HG02973 (cell line): ENCODE data around the gene RBP2.

Source experiments
- ATAC-seq: cut with Tn5 transposase; IDR thresholded peaks from one replicate; pipeline ENCODE4 v1.9.1; 2021; ENCODE audit warnings: moderate library complexity; ENCODE audit not compliant: unreplicated experiment

Gene RBP2

DNA sequence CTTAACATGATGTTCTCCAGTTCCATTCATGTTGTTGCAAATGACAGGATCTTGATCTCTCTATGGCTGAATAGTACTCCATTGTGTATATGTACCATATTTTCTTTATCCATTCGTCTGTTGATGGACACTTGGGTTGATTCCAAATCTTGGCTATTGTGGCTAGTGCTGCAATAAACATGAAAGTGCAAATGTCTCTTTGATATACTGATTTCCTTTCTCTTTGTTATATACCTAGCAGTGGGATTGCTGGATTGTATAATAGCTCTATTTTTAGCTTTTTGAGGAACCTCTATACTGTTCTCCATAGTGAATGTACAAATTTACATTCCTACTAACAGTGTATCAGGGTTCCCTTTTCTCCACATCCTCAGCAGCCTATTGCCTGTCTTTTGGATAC is 5.9 kb upstream of the RBP2 start:
- no peak for ATAC-seq

DNA sequence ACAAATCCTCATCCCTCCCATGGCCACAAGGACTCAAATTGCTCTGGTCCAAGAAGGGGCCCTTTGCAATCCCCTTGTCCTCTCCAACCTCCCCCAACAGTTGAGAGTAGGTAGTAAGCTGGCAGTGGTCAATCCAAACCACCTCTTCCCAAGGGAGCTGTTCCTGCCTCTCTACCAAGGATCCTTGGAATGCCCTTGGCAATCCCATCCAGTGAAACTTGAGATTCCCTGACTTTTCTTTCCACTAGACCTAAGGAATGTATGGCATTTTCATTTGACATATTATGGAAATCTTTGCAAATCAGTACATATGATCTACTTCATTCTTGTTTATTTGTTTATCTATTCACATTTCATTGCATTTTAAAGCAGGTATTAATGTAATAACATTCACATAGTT is 4.8 kb upstream of the RBP2 start:
- no peak for ATAC-seq

DNA sequence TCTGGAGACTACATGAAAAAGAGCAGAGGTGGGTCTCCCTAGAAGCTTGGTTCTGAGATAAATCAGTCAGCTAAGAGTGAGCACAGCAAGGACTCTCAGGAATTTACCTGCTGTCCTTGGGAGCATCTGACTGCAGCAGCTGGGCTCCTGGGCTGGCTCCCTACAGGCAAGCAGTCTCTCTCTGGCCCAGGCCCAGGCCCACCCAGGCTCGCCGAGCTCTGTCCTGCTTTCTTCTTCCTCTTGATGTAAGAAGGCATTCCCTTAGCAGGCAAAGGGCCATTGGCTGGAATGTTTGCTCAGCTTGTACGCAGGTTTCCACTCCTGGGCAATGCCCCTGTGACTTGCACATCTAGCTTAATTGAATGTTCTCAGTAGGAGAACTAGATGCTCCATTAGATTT is 4.3 kb upstream of the RBP2 start:
- ATAC-seq = no peak

DNA sequence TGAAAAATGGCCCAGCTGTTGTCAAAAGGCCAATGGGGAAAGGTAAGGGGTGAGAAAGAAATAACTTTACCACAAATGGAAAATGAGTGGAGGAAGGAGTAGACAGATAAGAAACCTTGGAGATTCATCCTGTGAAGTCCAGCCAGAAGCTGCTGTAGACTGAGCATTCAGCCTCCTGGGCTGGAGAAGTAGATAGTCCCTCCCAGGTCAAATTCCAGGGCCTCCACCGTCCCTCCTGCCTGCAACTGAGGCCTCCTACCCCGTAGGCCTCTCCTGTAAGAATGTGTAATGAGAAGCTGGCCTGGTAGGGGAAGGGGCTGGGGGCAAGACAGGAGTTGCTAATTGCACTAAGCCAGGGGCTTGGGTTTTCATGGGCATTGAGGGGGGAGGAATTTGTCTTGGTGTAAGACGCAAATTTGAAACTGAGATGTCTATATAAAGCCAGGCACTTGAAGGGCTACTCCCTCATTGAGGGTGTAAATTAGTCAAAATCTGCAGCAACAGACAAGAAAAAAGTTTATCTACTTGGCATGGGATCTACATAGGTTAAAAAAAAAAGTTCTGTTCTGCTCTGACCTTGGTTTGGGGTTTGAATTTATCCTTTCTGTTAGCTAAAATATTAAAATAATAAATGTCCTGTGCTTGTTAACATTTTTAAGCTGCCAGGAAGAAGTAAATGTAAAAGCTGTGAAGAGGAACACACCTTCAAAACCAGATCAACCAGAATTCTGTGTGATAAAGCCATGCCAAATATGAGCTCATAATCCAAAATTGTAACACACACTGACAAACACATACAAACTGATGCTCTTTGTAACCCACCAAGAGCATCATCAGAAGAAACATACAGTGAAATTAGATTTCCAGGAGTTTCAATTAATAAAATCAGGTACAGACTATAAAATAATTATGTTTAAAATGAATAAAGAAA is 1.7 kb upstream of the RBP2 start:
- ATAC-seq = no peak

DNA sequence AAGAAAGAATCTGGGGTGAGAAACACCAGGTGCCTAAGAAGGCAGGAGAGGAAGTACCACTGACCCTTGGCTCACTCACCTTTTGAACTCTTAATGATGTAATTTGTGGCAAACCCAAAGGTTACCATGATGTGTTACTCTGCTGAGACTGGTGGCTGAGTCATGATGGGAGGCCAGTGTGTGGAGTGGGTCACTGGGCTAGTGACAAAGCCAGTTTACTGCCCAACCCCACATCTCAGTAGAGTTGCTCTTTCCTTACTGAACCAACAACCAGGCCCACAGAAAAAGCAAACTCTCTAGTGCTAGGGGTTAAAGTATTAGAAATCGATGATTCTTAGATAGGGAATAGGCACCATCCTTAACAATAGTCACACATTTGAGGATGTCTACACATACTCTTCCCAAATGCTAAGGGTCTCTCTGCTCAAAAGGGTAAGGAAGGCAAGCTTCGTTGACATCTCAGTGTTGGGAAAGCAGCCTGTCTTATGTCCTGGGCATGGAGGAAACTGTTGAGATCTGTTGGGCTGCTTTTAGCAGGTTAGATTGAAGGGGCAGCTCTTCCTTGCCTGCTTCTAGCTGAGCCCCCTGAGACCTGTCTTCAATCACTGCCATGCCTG is 3.1 kb downstream of the RBP2 start:
- no peak for ATAC-seq

DNA sequence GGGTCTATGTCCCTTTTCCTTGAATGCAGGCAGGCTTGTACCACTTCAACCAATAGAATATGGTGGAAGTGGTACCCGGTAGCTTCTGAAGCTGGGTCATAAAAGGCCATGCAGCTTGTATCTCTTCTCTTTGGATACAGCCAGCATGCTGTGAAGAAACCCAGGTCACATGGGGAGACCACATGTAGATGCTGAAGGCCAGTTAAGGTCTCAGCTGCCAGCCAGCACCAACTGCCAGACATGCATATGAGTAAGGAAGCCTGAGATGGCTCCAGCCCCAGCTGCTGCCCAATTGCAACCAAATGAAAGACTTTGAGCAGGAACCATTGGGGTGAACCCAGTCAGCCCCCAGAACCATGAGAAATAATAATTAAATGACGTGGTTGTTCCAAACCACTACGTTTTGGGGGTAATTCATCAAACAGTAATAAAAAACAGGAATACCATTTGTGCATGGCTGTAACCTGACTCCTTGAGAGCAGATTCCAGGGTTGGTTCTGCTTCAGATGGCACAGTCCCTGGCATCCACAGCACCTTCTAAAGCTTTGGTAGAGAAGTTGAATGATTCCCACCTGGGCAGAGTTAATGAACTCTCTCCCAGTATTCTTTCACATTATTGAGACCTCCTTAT is 3.8 kb downstream of the RBP2 start:
- no peak for ATAC-seq

DNA sequence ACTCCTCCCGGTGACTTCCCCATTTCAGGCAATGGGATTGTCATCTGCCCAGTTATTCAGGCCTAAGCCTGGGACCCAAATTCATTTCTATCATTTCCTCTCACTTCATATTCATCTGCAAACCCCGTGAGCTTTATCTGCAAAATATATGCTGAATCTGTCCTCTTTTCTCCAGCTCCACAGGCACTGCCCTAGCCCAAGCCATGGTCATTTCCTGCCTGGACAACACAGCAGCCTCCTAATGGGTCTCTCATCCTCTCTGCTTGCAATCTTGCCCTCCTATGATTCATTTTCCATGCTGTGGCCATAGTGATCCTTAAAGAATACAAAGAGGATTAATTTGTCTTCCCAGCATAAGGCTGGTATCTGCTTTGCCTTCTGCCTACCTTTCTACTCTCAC is 6.1 kb downstream of the RBP2 start:
- ATAC-seq = no peak

DNA sequence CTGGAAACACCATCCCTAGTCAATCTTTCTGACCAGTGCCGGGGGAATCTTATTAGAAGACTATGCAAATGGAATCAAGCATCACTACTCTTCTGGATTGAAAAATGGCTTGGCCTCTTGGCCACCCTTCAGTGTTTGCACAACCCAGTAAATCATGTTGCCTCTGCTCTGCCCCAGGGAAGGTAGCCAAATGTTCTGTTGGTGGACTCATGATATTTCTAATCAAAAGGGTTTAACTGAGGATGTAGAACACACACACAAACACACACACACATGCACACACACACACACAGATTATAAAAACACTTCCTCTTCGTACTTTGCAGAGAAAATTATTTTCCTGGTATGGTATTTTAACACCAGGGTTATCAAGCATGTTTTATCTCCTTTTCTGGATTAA is 7.9 kb downstream of the RBP2 start:
- no peak for ATAC-seq

DNA sequence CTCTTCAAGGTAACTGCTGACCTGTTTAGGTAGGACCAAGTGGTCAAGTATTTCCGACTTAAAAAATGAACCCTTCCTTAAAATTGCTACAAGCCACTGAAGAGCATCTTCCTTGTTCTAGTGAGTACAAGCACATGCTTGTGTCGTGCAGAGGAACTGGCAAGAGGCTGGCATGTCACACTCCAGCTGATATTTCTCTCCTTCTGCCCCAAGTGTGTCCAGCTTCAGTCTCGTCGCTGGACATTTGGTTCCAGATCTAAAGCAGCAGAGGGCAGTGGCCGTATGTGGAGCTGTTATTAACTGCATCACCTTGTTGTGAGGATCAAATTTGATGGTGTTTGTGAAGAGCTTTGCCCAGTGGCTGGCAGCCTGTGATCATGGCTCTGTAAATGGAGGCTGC is 10.0 kb downstream of the RBP2 start:
- no peak for ATAC-seq

DNA sequence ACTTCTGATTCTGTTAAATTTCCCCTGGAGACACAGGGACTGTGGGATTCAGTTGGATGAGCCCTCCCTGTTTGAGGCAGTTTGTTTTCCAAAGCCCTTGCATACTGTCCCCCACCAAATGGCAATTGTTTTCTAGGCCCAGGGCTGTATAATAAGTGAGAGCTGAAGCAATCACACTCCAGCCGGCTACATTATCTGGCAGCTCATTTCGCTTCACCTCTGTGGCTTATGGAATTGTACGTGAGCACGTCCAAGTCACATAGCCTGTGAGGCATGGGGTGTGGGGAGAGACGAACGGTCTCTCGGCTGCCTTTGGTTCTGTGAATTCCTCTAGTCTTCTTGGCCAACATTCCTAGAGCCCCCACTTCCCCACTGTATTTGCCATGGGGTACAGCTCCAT is 10.7 kb downstream of the RBP2 start:
- ATAC-seq = no peak

DNA sequence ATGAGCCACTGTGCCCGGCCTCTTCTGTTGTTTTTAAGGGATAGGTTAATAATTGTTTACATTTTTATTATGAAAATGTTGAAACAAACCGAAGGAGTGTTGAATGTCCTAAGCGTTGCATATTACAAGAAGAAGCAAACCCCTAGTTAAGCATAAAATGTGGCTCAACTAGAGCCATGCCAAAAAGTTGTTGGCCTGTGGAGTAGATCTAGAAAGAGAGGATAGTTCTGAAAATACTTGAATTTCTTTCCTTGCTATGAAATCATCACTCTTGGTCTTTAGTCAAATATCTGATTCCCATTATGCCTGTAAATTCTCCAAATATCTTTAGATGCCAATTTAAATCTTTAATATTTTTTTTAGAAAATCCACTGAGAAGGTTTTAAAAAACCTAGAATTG is 12.8 kb downstream of the RBP2 start:
- ATAC-seq = no peak

DNA sequence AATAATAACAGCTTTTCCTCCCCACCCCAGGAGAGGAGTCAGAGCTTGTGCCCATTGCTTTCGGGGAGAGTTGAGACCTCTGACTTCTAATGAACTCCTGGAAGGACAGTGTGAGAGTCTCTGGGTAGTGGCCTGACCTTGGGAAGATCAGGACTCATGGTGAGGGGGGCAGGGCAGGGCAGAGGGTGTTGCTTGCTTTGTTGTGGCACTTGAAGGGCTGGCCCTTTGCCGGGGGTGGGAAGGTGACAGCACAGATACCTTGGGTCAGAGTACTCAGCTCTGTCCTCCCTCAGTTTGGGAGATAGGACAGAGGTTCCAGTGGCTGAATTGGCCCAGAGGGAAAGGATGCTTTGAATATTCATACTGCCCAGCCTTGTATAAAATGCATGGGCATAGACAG is 15.8 kb downstream of the RBP2 start:
- no peak for ATAC-seq

DNA sequence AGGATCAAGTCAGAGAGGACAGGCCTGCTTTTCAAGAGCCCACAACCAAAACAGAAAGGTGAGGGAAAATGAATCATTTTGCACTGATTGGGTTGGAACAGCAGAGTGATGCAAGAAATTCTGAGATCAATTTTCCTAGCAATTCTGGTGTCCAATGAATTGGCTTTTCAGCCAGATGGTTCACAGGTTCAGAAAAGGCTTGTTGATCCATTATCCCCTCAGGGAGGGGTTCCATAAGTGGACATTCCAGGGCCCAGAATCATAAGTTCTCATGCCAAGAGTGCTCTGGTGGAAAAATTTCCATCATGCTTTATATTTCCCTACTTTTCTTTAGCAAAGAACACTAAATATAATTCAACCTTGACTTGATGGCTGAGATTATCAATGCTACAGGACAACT is 16.2 kb downstream of the RBP2 start:
- no peak for ATAC-seq

DNA sequence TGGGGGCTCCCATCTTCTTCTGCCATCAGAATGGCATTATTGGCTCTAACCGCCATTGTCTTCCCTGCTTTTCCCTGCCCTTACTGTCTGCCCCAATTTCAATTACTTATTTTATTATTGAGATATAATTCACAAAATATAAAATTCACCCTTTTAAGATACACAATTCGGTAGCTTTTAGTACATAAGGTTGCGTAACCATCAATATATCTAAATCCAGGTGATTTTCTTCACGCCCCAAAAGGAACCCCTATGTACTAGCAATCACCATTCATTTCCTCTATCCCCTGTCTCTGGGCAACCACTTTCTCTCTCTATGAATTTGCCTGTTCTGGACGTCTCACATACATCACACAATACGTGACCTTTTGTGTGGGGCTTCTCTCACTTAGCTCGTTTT is 18.0 kb downstream of the RBP2 start:
- no peak for ATAC-seq

DNA sequence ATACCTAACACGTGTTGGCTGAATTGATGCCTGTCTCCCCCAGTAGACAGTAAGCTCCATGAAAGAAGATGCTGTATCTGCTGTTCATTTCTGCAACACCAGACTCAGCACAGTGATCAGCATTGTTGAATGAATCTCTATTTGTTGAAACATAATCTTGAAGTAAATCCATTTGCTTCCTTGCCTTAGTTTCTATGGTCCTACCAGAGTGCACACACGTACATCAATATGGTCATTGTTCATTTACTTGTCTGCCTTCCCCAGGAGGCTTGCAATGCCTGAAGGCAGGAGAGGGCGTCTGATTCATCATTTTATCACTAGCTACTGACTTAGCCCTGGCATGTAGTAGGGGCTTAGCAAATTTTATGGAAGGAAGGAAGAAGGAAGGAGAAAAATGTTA is 19.2 kb downstream of the RBP2 start:
- no peak for ATAC-seq

DNA sequence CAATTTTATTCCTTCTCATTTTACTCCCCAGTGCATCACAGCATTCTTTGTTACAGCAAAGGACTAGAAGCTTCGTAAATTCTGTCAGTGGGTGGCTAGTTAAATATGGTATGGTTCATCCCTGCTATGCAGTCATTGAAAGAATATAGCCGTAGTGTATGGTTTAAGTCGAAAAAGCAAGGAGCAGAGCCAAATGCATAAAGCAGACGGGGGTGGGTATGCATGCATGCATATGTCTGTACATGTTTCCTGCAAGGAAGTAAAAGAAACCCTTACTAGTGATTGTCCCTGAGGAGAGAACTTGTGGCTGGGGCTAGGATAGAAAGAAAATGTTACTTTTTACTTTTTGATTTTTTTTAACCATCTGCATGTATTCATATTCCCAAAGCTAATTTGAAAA is 19.9 kb downstream of the RBP2 start:
- no peak for ATAC-seq

DNA sequence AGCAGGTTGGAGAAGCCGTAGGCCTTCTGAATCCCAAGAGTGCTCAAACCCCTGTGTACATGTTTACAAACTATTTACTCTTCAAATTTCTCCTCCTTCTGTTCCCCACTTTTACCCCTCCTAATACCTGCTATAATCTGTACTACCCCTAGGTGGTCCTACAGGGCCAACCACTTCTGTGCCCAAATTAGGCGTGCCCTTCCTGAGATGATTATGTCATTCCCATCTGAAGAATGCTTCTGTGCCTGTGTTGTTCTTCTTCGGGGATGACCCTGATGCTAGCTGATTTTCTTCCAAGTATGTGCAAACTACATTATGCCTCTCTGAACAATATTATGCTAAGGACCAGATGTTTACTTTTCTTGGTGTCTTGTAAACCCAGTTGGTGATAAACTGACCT is 20.5 kb downstream of the RBP2 start:
- ATAC-seq = no peak

DNA sequence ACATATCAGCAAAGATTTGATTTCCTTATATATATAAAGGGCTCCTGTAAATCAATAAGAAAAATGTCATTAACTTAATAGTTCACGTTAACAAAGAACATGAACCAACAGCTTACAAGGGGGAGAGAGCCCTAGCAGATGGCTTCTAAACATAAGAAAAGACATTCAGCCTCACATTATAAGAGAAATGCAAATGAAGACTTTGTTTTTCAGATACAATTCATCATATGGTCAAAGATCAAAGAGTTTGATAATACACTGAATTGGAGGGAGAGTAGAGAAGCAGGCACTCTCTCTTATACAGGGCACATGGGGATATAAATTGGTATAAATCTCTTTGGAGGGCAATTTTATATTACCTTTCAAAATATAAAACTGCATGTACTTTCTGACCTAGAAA is 21.1 kb downstream of the RBP2 start:
- ATAC-seq = no peak

DNA sequence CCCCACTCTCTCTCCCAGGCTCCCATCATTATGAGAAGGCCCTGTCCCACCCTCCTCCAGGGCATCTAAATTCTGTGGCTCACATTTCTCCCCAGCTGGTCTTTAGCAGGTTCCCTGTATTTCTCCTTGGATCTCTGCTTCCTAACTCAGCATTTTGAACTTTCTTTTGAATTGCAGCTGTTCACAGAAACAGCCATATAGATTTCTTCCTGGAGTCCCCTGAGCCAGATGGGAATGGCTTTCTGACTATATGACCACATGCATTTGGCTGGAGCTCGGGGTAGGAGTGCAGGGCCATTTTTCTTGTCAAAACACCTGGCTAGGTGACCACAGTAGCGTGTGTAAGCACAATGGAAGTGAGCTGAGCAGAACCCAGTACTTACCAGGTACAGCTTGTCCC is 22.0 kb downstream of the RBP2 start:
- ATAC-seq = no peak

DNA sequence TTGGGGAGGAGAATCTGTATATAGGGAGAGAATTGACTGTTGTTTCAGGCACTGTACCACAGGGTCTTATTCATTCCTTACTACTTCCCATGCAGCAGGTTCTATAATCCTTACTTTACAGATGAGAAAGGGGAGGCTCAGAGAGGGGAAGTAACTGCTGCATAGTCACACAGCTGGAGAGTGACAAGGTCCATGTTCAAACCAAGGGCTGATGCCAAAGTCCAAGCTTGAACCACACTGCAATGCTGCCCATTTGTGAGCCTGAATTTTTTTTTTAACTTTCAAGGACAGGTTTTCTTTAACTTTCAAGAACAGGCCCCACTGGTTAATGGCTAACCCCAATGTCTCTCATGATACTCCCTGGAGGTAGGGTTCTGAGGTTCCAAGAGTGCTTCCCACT is 26.2 kb downstream of the RBP2 start:
- no peak for ATAC-seq

DNA sequence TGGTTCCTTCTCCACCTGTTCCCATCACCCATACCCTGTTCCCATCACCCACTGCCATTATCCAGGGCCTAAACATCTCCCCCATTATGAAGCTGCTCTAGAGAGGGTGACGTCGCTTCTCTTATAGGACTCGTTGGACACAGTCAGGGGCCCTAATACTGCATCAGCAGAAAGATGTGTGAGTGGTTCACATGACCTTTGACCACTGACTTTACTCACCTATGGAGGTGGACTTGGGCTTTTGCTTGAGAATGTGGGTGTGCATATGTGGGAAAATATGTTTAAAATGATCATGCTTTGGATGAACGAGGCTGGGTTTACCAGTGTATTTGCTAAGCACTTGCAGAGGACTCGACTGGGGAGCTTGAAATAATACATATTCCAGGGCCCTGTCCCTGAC is 26.8 kb downstream of the RBP2 start:
- no peak for ATAC-seq

DNA sequence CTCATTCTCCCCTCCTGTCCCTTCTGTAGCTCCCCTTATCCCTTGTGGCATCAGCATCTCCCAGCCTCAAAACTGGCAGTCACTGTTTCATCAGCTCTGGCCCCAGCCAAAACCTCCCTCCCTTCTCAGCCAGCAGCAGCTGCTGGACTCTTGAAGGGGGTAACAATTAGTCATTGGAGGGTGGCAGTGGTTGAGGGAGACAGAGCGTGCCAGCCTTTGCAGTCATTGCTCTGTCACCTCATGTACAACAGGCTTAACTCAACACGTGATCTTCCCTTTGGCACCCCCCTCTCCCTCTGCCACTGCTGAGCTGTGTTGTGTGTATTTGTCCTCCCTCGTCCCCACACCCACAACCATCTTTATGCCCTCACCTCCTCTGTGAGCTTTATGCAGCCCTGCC is 28.2 kb downstream of the RBP2 start:
- no peak for ATAC-seq
